ENCODE measurements around the gene ASCL2. TPM values are rescaled to one million over a fixed set of nuclear protein-coding genes. Genes with fewer than 3 reads are reported as not detected.

The ASCL2 gene
- total RNA-seq, 3 donors from 2014 or later (not counting 1 experiment from before 2014, with no cell fraction given) = 10.8 to 16.8 (median 16.0) TPM

DNA sequence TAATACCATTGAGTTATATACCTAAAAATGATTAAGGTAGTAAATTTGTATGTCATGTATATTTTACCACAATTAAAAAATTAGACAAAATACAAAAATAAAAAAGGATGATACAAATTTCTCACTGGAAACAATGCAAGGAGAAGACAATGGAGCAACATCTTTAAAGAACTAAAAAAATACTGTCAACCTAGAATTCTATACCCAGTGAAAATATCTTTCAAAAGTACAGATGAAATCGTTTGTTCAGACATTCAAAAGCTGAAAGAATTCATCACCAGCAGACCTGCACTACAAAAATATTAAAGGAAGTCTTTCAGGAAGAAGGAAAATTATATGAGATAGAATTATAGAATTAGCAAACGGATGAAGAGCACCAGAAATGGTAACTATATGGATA is 9.8 kb upstream of the ASCL2 start:
- no peak for ATAC-seq
- Histone ChIP-seq H3K4me3 (ENCODE audit: low read length) (no peak overlapping the region), H3K27me3 (ENCODE audit: control insufficient read depth, insufficient read depth, low read length) (no peaks in the 10 kb centered on the region), H3K4me1 (ENCODE audit: control insufficient read depth, insufficient read depth, low read length) (no peaks in the 10 kb centered on the region), H3K27ac (ENCODE audit: low read length) (no peak overlapping the region), H3K9me3 (ENCODE audit: control insufficient read depth, insufficient read depth, low read length) (peaks cover 4% of the 10 kb centered on the region), H3K36me3 (ENCODE audit: control insufficient read depth, insufficient read depth, low read length) (no peaks in the 10 kb centered on the region)
- TF ChIP-seq CTCF (IDR thresholded peaks at IDR 0.05) = no peak
- Mint-ChIP-seq H3K36me3 (peaks cover 6% of the 10 kb centered on the region), H3K27ac (no peak overlapping the region), H3K4me3 (no peak overlapping the region), H3K27me3 (ENCODE audit: low read depth in 2 of 2) (peaks cover 0 to 5% of the 10 kb centered on the region in 2 donors), H3K4me1 (peaks cover 9 to 14% of the 10 kb centered on the region in 2 donors), H3K9me3 (peaks cover 2 to 6% of the 10 kb centered on the region in 2 donors)
- no CpG with 5 or more reads among the region's 2 CpGs for WGBS (ENCODE audit: insufficient coverage)
- intact Hi-C loops (cut with micrococcal nuclease) = no loop called here
- DNase-seq = no peak

GRCh38 chr11:2277933-2278523 is 7.6 kb upstream of the ASCL2 start:
- TF ChIP-seq CTCF (IDR thresholded peaks at IDR 0.05) = no peak
- Mint-ChIP-seq H3K36me3 (peaks cover 6% of the 10 kb centered on the region), H3K27ac (no peak overlapping the region), H3K4me1 (peaks cover 9 to 14% of the 10 kb centered on the region in 2 donors), H3K27me3 (ENCODE audit: low read depth in 2 of 2) (peaks cover 0 to 5% of the 10 kb centered on the region in 2 donors), H3K4me3 (no peak overlapping the region), H3K9me3 (peaks cover 2 to 6% of the 10 kb centered on the region in 2 donors)
- Histone ChIP-seq H3K9me3 (ENCODE audit: control insufficient read depth, insufficient read depth, low read length) (peaks cover 4% of the 10 kb centered on the region), H3K4me3 (ENCODE audit: low read length) (no peak overlapping the region), H3K36me3 (ENCODE audit: control insufficient read depth, insufficient read depth, low read length) (no peaks in the 10 kb centered on the region), H3K27ac (ENCODE audit: low read length) (no peak overlapping the region), H3K27me3 (ENCODE audit: control insufficient read depth, insufficient read depth, low read length) (no peaks in the 10 kb centered on the region), H3K4me1 (ENCODE audit: control insufficient read depth, insufficient read depth, low read length) (no peaks in the 10 kb centered on the region)
- 87% methylated on average over 6 of the region's 6 CpGs for WGBS (ENCODE audit: insufficient coverage)
- intact Hi-C loops (cut with micrococcal nuclease) = no loop called here
- ATAC-seq (no peak), DNase-seq (no peak)

DNA sequence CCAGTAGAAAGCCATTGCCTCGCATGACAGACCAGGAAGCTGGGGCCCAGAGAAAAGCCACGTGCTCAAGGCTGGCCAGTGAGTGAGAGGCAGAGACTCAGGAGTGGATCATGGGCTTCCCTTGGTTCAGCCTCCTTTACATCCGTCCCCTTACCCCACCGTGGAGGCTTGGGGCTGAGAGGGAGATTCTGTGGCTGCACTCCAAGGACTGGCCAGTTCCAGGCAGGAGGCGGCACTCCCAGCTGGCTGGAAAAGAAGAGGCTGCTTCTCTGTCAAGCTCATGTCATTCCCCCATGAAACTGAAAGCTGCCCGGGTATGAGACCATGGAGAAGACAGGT is 6.6 kb upstream of the ASCL2 start:
- H3K27me3 Mint-ChIP-seq (ENCODE audit: low read depth in 2 of 2) = peaks cover 0 to 5% of the 10 kb centered on the region in 2 donors
- ATAC-seq = no peak
- peaks cover 0 to 6% of the 10 kb centered on the region in 2 donors for H3K9me3 Mint-ChIP-seq
- Histone ChIP-seq H3K4me1 (ENCODE audit: control insufficient read depth, insufficient read depth, low read length) (no peaks in the 10 kb centered on the region), H3K36me3 (ENCODE audit: control insufficient read depth, insufficient read depth, low read length) (no peaks in the 10 kb centered on the region), H3K9me3 (ENCODE audit: control insufficient read depth, insufficient read depth, low read length) (peaks cover 4% of the 10 kb centered on the region), H3K4me3 (ENCODE audit: low read length) (no peak overlapping the region), H3K27me3 (ENCODE audit: control insufficient read depth, insufficient read depth, low read length) (no peaks in the 10 kb centered on the region), H3K27ac (ENCODE audit: low read length) (no peak overlapping the region)
- intact Hi-C loops (cut with micrococcal nuclease) = no loop called here
- no peak overlapping the region for H3K27ac Mint-ChIP-seq
- peaks cover 9 to 14% of the 10 kb centered on the region in 2 donors for H3K4me1 Mint-ChIP-seq
- no peak overlapping the region for H3K4me3 Mint-ChIP-seq
- peaks cover 6% of the 10 kb centered on the region for H3K36me3 Mint-ChIP-seq
- WGBS (ENCODE audit: insufficient coverage) = 62% methylated on average over 6 of the region's 6 CpGs
- no peak for DNase-seq
- no peak for TF ChIP-seq CTCF (IDR thresholded peaks at IDR 0.05)

Measured in natural killer cell (primary cell).